HG03469 (cell line): ENCODE results near the gene SNAP47.

Source experiments
- ATAC-seq: cut with Tn5 transposase; IDR thresholded peaks from one replicate; pipeline ENCODE4 v1.9.1; 2021; ENCODE audit warnings: mild to moderate bottlenecking, moderate library complexity, moderate number of reproducible peaks; ENCODE audit not compliant: unreplicated experiment

SNAP47 gene

DNA sequence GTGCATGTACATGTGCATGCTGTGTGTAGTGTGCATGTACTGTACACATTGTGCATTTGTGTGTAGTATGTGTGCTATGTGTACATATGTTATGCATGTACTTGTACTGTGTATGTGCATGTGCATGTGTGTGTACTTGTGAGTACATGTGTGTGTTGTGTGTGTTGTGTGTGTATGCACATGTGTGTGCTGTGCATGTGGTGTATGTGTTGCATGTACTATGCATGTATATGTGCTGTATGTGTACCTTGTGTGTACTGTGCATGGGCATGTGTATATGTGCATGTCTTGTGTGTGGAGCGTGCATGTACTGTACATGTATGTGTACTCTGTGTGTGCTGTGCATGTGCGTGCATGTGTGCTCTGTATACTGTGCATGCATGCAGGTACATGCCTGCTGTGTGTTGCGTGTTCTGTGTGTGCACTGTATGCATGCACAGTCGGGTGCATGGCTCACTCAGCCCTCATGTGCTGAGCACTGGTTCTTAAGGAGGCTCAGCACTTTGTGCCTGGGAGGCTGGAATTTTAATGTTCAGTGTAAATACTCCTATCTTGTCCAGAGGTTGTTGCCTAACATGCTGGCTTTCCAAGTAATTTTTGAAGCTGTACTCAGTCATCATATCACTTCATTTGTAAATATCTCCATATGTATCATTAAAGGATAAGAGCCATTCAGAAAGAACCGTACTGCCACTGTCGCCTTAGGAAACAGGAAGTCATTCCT is 32.3 kb downstream of the SNAP47 start:
- ATAC-seq, result no peak

DNA sequence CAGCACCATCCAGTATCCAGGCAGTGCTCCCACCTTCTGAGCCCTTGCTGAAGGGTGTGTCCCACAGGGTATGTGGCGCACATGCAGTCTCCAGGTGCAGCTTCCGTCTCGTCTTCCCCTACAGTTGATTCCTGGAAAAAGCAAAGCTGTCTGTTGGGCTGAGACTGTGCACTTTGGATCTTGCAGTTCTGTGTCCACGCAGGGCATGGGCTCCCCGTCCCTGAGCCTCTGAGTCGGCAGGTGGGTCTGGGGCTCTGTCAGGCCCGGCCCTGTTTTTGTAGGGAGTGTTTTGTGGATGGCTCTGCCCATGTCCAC is 32.8 kb downstream of the SNAP47 start:
- no peak for ATAC-seq

DNA sequence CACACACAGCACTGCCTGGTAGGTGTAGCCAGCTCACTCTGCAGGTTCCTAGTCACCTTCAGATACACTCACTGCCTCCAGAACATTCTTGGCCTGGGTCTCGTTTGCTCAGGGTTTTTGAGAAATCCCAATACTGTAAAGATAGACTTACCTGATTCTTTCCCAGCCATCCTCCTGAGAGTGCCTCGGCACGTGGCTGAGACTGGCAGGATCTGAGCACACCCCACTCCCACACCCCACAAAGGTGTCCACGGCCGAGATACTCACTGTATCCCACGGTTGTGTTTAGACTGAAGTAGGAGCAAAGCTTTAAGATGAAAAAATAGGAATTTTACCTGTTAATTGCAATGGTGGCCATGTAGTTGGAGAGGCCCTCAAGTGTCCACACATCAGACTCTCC is 33.4 kb downstream of the SNAP47 start:
- no peak for ATAC-seq

DNA sequence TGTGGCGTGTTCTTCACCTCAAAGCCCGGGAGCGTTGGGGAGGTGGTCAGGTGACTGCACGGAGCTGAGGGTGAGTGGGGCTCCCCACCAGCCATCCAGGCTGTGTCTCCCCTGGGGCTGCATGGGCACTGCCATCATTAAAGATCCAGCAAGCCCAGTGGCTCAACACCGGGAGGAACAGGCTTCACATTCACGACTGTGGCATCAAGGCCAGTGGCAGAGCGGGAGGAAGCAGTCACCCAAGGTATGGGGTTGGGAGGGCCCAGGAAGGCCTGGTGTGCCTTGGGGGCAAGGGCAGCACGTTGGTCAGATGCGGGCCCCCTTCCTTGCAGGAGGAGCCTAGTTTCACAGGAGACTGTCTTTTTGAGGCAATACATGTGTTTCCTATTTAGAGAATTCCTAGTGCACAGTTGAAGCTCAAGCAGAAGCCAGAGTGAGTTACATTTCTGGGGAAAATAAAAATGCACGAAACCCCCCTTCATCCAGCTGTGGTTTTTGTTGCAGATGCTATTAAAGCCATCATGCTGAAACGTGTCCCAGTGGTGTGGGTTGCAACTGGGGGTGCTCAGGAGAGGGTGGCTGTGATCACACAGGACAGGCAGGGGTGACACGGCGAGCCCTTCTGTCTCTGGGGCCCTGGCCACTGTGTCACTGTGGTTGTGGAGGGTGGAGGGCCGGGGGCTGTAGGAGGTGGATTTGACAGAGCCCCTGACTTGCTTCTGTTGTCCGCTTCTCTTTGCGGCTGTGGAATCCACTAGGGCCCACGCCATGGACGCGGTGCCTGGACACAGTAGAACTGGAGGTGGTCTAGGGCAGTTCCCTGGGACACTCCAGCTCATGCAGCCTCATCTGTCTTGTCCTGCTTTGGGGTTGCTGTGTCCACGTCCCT is 34.1 kb downstream of the SNAP47 start:
- ATAC-seq, result no peak

DNA sequence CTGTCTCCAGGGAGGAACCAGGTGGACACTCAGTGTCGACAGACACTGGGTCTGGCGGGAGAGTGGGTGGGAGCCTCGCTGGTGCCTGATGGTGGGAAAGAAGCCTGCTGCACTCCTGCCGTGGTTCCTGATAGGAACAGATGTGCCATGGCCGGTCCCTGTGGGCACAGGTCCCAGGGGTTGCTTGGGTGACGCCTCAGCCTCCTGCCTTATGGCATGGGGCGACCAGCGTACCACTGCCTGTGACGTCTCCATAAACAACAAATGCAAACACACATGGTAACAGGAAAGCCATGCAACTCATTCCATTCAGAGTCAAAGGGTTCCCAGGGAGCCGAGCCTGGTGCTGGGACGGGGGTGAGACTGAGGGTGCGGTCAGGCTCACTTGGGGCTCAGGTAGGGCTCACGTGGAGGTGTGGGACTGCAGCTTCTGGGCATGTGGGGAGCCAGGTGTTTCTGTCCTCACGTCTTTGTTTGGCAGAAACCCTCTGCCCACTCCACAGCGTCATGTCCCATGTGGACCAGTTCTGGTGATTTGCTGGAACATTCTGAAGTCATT is 34.8 kb downstream of the SNAP47 start:
- ATAC-seq, result no peak

DNA sequence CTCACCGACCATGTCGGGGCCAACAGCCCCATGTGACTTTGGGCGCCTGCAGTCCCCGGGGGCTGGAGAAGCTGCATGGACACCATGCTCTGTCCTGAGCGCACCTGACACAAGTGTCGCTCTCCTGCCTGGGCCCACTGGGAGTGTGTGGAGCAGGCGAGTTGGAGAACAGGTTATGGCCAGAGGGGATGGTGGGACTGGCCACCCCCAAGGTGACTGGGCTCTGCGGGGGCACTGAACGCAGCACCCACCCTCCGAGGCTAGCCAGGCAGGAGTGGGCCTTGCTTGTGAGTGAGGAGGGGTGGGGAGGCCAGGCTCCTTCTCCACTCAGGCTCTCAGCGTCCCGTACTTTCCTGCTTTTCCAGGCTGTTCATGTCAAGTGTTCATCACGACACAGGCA is 35.6 kb downstream of the SNAP47 start:
- no peak for ATAC-seq

DNA sequence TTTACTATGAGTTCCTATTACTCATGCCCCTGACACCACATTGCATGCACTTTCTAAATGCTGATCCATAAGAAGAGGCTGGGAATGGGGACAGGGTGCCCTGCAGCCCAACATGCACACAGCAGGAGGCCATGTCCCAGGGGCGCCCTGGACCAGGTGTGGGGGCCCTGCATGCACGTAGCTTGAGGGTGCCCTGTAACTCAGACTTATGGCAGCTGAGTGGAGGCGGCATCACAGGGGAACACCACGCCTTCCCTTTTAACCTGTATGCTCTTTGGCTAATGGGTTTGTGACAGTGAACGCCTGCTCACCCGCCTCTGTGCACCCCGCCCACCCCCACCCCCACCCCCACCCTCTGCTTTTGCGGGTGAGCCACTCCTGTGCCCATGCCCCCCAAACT is 36.1 kb downstream of the SNAP47 start:
- no peak for ATAC-seq

DNA sequence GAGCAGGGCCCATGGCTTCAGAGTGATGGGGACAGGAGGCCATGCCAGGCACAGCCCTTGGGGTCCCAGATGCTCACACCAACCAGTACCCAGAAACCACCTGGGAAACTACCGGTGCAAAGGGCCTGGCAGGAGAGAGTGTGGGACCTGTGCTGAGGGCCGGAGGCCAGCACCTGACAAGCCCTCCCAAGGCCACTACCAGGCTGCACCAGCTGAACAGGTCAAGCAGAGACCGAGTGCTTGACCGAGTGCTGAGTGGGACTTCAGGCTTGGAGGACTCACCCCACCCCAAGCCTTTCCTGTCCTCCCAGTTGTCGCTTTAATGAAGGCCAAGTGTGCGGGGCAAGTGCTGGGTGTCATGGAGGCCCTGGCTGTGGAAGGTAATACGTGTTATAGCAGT is 36.5 kb downstream of the SNAP47 start:
- ATAC-seq, result no peak

DNA sequence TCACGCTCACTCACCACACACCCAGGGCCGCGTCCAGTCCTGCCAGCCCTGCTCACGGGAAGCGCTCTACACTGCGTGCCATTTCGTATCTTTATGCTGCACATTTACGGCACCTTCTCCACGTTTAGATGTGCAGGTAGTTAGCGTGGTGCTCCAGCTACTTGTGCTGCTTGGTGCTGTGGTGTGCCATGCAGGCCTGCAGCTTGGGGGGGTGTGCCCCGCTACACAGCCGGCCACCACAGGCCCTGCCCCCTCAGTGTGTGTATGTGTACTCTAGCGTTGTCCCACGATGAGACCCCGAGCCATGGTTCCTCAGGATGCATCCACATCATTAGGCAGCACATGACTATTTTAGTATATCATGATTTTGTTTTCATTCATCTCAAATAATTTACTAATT is 38.3 kb downstream of the SNAP47 start:
- no peak for ATAC-seq

DNA sequence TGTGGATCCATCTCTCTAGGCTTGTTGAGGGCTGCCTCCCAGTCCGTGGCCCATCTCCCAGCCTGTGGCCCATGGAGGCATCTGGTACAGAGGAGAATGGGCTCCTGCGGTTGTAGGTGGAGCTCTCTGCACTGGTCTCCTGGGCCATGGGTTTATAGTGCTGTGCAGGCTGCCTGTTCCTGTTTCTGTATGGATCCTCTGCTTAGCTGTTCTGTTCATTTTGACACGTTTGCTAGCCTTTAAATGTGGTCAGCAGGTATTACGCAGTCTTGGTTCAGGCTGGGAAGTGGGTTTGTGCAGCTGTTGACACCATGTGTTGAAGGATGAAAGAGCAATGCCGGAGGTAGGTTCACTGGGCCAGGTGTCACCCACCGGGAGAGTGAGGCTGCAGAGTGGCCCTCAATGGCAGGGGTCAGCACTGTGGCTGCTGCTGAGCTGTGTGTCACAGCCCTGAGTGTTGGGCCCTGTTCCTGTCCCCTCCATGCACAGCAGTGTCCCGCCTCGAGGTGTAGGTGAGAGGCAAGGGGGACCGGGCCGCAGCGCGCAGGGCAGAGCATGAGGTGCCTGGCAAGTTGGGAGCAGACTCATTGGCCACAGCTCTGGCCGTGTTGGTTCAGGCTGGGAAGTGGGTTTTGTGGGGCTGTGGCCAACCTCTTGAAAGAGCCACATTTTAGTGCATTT is 39.0 kb downstream of the SNAP47 start:
- ATAC-seq, result no peak

DNA sequence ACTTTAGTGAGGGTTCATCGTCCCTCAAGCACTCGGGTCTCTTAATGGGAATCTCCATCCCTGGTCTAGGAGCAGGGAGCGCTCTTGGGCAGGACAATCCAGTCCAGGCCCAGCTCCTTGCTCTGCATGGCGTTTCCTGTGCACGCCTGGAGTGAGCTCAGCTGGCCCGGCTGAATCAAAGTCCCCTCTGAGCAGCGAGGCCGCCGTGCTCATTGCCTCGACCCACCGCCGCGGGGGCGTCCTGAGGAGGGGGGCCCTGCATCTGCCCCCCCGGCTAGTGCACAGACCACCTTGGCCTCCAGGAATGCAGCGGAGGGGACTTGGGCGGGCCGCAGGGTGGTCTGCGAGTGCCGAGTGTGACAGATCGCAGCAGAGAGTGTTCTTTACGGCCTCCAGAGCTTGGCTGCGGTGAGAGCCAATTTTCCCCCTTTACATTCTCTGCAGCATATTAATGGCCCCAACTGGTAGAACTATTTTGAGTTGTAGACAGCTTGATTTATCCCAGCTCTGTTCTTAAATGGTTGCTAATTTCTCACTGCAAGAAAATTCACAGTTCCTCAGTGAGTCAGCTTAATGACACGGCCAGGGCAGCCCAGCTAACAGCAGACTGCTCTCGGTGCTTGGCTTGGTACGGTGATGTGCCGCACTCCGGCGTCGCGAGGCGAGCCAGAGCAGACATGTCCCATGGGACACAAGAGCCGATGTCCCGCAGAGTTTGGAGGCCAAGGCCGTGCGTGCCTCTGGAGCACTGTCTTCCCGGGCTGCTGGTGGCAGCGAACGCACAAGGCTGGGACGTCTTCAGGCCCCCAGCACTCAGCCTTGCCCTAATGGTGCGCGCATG is 39.8 kb downstream of the SNAP47 start:
- no peak for ATAC-seq

DNA sequence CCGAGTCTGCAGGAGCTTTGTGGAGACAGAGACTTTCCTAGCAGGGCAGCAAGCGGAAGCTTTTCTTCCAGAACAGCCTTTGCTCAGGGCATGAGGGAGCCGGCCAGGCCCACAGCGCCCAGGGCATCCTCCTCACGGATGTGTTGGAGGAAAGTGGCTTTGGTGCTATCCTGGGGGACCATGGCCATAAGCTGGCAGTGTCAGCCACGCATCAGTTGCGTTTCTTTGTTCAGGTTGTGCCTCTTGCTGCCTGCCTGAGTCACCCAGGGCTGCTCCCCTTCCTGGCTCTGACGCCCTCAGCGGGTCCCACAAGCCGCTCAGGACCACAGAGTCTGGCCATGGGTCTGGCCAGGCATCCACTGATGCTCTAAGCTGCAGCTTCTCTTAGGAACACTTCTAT is 40.6 kb downstream of the SNAP47 start:
- no peak for ATAC-seq

DNA sequence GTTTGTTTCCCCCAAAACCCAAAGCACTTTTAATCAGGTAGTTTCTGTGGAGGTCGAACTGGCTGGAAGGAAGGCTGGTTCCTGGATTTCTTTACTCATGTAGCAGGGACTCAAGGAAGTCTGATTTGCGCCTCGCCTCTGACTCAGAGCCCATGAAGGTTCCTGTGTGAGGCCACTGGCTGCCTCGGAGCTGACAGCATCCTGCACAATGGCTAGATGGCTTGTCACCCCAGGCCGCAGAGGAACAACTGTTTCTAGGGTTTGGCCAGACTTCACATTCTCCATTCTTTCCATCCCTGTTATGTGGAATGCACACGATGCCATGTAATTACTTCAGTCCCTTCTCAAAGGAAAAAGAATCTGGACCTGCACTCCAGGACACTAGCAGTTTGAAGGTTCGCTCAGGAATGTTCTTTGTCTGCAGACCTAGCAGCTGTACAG is 41.1 kb downstream of the SNAP47 start:
- no peak for ATAC-seq

DNA sequence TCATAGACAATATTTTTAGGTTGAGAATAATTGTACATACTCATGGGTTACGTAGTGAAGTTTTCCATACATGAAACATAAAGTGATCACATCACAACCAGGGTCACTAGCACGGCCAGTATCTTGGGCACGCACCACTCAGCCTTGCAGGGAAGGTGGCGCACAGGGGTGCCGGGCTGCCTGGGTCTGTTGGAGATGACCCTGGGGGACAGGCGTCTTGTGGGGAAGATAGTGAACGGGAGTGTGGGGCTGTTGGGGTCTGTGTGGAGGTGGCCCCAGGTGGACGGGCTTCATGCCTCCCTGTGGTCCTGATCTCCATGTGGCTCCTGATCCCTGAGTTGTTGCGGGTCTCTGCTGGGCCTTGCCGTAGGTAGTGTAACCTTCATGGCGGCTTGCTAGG is 41.9 kb downstream of the SNAP47 start:
- no peak for ATAC-seq

DNA sequence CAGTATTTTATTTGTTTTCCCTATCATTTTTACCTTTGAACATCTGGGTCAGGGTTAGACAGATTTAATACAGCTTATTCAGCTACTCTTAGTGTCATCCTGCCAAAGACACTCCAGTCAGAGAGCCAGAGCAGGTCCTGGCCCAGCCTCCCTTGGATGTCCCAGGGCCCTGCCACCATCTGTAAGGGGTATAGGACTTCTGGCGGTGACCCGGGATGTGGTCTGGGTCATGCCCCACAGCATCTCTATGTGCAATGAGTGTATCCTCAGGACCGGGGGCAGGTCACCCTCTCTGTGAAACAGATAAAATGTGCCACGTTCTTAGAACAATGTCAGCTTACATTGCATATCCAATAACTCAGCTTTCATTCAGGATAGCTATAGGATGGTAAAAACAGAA is 42.4 kb downstream of the SNAP47 start:
- ATAC-seq, result no peak

DNA sequence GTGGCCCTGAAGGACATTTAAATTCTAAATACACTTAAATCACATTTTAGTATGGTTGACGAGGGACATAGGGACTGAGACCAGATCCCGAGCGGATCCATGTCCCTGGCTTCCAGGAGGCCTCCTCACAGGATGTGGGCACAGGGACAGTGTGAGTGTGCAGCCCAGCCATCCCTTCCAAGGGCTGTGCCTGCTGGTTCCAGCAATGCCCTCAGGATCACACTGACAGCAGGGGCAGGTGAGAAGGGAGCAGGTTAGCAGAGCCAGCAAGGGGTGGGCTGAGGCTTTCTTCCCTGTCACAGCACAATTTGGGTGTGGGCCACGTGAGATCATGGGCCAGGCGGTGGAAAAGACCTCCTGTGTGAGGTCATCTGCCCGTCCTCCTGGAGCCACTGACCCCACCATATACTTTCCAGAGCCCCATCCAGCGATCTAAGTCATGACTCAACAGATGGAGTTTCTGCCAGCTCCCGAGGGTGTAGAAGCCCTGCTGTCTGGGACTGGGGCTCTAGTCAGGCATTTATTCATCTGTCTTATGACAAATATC is 43.2 kb downstream of the SNAP47 start:
- ATAC-seq, result no peak

DNA sequence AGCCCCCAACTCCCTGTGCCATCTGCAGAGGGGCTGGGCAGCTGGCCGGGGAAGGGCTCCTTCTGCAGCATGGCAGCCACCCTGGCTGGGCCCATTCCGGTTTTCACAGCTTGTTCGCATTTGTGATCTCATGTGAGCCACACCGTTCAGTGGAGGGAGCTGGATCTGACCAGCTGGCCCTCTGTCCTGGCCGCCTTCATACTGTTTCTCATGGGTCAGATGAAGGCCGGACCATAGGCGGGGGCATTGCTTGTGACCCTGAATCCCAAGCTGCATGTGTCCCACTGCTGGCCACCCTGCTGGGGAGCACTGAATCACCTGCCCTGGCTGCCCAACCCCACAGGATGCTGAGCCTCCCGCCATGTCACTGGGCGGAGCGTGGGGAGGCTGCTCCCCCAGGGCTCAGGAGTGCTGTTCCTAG is 43.8 kb downstream of the SNAP47 start:
- no peak for ATAC-seq

DNA sequence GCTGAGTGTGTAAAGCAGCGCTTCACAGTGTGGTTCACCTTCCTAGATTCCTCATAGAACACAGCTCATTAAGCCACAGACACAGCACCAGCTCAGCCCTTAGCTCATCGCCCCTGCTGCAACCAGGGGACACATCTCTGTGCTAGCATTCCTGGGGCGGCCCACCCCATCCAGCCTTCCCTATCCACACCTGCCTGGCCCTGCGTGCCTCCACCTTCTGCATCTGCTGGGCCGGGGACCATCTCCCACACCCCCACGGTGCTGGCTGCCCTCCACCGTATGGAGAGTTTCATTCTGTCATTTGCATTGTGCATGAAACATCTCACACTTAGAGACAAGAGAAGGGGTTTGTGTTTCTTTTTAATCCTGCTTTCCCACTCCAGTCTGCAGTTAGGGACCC is 44.5 kb downstream of the SNAP47 start:
- ATAC-seq, result no peak

DNA sequence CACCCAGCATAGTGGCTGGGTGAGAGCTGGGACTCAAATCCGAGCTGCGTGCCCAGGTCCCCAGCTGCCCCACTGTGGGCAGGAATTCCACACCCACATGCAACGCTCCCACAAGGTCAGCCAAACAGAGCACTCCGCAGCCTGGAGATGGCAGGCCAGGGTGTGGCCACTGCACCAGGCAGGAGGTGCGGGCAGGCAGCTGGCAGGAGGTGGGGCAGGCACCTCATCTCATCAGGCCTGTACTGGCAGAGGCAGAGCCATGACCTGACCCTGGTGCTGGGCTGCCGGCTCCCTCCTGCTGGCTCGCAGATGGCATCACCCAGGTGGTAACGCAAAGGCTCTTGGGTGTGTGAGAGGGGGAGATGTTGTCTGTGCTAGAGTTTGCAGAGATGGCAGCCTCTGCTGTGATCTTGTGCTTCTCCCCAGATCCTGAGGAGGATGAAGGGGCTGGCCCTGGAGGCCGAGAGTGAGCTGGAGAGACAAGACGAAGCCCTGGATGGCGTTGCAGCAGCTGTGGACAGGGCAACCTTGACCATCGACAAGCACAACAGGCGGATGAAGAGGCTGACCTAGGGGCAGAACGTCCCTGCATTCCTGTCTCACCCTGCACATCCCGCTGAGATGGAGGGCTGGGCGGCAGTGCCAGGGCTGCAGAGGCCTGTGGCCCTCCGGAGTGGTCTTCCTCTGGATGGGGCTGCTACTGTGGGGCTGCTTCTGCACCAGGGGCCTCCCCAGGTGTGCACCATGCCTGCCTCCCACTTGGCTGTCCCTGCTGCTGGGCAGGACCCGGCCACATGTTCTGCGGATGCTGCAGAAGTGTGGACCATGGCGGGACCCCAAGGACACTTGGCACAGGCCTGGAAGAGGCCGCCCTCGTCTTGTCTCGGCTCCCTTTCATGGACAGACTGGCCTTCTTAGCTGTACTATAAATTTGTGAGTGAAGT is 45.1 kb downstream of the SNAP47 start:
- ATAC-seq, result no peak
